ENCODE results near the gene ADGRG4. TPM values are rescaled to one million over a fixed set of nuclear protein-coding genes. Genes with fewer than 3 reads are reported as not detected.

ADGRG4 gene
- total and polyA plus RNA-seq, 2 of the 8 experiments (the other 6 are each of a cell fraction or from before 2014, with no cell fraction given): not detected

DNA sequence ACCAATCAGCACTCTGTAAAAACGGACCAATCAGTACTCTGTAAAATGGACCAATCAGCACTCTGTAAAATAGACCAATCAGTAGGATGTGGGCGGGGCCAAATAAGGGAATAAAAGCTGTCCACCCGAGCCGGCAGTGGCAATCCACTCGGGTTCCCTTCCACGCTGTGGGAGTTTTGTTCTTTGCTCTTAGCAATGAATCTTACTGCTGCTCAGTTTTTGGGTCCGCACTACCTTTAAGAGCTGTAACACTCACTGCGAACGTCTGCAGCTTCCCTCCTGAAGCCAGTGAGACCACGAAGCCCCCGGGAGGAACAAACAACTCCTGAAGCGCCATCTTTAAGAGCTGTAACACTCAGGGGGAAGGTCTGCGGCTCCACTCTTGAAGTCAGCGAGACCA lies 120.6 kb downstream of the ADGRG4 start:
- H3K56ac ChIP-seq (replicated peaks; ENCODE audit: insufficient read length, low read depth, low read length): no peak overlapping the region
- H4K5ac ChIP-seq (ENCODE audit: insufficient read length, low read depth, low read length): no peak overlapping the region
- H2BK5ac ChIP-seq (ENCODE audit: low read depth, low read length): no peak overlapping the region
- no peak overlapping the region for H3K18ac ChIP-seq (ENCODE audit: extremely low read depth, low read length)
- CTCF ChIA-PET (ENCODE audit: partially characterized antibody): no interaction called here
- no peak overlapping the region for H4K91ac ChIP-seq (replicated peaks; ENCODE audit: insufficient read length, low read length)
- POLR2A ChIA-PET (ENCODE audit: partially characterized antibody): no interaction called here
- no peaks in the 10 kb centered on the region for H3K27me3 ChIP-seq (replicated peaks in 1 of 4; ENCODE audit: control insufficient read depth in 3 of 4, extremely low read depth in 1 of 4, insufficient read depth in 3 of 4, low read length in 3 of 4)
- H3K79me2 ChIP-seq (ENCODE audit: control insufficient read depth in 1 of 2, insufficient read depth in 2 of 2, low read length in 2 of 2): no peaks in the 10 kb centered on the region
- no peak overlapping the region for H2AK5ac ChIP-seq (ENCODE audit: low read depth, low read length)
- no peak overlapping the region for H3K4me2 ChIP-seq (ENCODE audit: insufficient read depth in 1 of 2, low read depth in 2 of 2, low read length in 2 of 2)
- 81% methylated on average over 8 of the region's 14 CpGs; no CpG with 5 or more reads in 1 of the 2 experiments for WGBS, 2 experiments (ENCODE audit: extremely low coverage in 1 of 2, insufficient coverage in 1 of 2, insufficient read length in 1 of 2, insufficient replicate concordance in 2 of 2, low coverage in 1 of 2, low lambda C conversion rate in 2 of 2, missing lambda C conversion rate in 1 of 2)
- no peak overlapping the region for H2BK15ac ChIP-seq (ENCODE audit: low read length)
- H2BK120ac ChIP-seq (replicated peaks; ENCODE audit: low read depth, low read length): no peak overlapping the region
- H4K8ac ChIP-seq (ENCODE audit: extremely low read depth, insufficient read depth, low read length): no peak overlapping the region
- no peak overlapping the region for H3K23ac ChIP-seq (ENCODE audit: insufficient read length)
- no peaks in the 10 kb centered on the region for H4K20me1 ChIP-seq (replicated peaks in 1 of 2; ENCODE audit: control insufficient read depth in 1 of 2, insufficient read depth in 2 of 2, low read length in 2 of 2)
- H3K23me2 ChIP-seq (ENCODE audit: low read depth, low read length): no peaks in the 10 kb centered on the region
- no peak overlapping the region for H3K27ac ChIP-seq (ENCODE audit: low read depth, low read length)
- H3K4me1 ChIP-seq (replicated peaks in 1 of 4; ENCODE audit: control insufficient read depth in 3 of 4, insufficient read depth in 4 of 4, low read length in 3 of 4): no peaks in the 10 kb centered on the region
- no peaks in the 10 kb centered on the region; a peak in 1 of 4 replicates for H3K9me3 ChIP-seq (ENCODE audit: insufficient read depth in 2 of 2, low read depth in 1 of 2, low read length in 1 of 2)
- H3K36me3 ChIP-seq (ENCODE audit: control insufficient read depth in 2 of 4, insufficient read depth in 4 of 4, low read length in 3 of 4): no peaks in the 10 kb centered on the region
- no peak overlapping the region for H2AFZ ChIP-seq (ENCODE audit: low read length)
- no peak overlapping the region for H2BK20ac ChIP-seq (ENCODE audit: low read length)
- TF ChIP-seq BCL11A (IDR thresholded peaks at IDR 0.05; ENCODE audit: low read depth in 2 of 2, low read length in 2 of 2): no peak
- TF ChIP-seq TAF7 (optimal IDR thresholded peaks at IDR 0.05; ENCODE audit: borderline replicate concordance, low read depth, low read length): no peak
- TF ChIP-seq GABPA (IDR thresholded peaks at IDR 0.05; ENCODE audit: borderline replicate concordance, insufficient read depth, low read length): no peak
- H3K79me1 ChIP-seq (ENCODE audit: low read depth, low read length): no peaks in the 10 kb centered on the region
- no peak overlapping the region for H3K9ac ChIP-seq (replicated peaks in 1 of 4; ENCODE audit: extremely low read depth in 1 of 4, low read depth in 3 of 4, low read length in 3 of 4)
- H3K14ac ChIP-seq (ENCODE audit: insufficient read length): no peak overlapping the region
- no peak overlapping the region for H3K4me3 ChIP-seq (ENCODE audit: extremely low read depth in 1 of 4, insufficient read depth in 2 of 4, low read depth in 3 of 4, low read length in 4 of 4)
- no peak overlapping the region for H3K4ac ChIP-seq (replicated peaks; ENCODE audit: insufficient read length, low read depth, low read length)
- no peak for DNase-seq (ENCODE audit: low read depth in 1 of 2, low spot score in 2 of 2)
- FAIRE-seq: no peak
- no peak overlapping the region for H2BK12ac ChIP-seq (ENCODE audit: low read depth, low read length)
